ENCODE data around the gene OPN1MW2. TPM values are rescaled to one million over a fixed set of nuclear protein-coding genes. Genes with fewer than 3 reads are reported as not detected.
"Not testable (repeated sequence)": the region's sequence is repeated elsewhere in the genome, so short reads cannot be mapped to it uniquely, and the experiment has no call there.

Gene OPN1MW2
- total RNA-seq, 1 donor from 2014 or later: not detected

- DNase-seq (ENCODE audit: low spot score): not testable (repeated sequence)
These were observed 43.5 kb downstream of the OPN1MW2 start for GRCh38 chrX:154263072-154263471.

- not testable (repeated sequence) for DNase-seq (ENCODE audit: low spot score)
These were observed 49.7 kb downstream of the OPN1MW2 start for GRCh38 chrX:154269245-154269644.

Other genes starting within 250 kb of the OPN1MW2 start
- 45.3 TPM for gene HCFC1, start 247.9 kb upstream of the OPN1MW2 start, total RNA-seq
- 8.7 TPM for gene TMEM187, start 247.0 kb upstream of the OPN1MW2 start, total RNA-seq
- gene IRAK1, start 199.9 kb upstream of the OPN1MW2 start, total RNA-seq: 167 TPM
- gene MECP2, start 122.0 kb upstream of the OPN1MW2 start, total RNA-seq: 65.5 TPM
- gene OPN1LW, start 75.5 kb upstream of the OPN1MW2 start, total RNA-seq: not detected
- gene OPN1MW, start 37.2 kb upstream of the OPN1MW2 start, total RNA-seq: not detected
- gene OPN1MW3, start 37.8 kb downstream of the OPN1MW2 start, total RNA-seq: not detected
- gene TEX28, start 75.4 kb downstream of the OPN1MW2 start, total RNA-seq: not detected
- gene TKTL1, start 76.0 kb downstream of the OPN1MW2 start, total RNA-seq: 0.80 TPM
- gene FLNA, start 154.9 kb downstream of the OPN1MW2 start, total RNA-seq: 1,133 TPM
- gene EMD, start 159.5 kb downstream of the OPN1MW2 start, total RNA-seq: 57.4 TPM
- 2,424 TPM for gene RPL10, start 178.6 kb downstream of the OPN1MW2 start, total RNA-seq
- 18.9 TPM for gene DNASE1L1, start 189.5 kb downstream of the OPN1MW2 start, total RNA-seq
- 32.4 TPM for gene TAFAZZIN, start 191.8 kb downstream of the OPN1MW2 start, total RNA-seq
- 72.5 TPM for gene ATP6AP1, start 208.9 kb downstream of the OPN1MW2 start, total RNA-seq
- 82.6 TPM for gene GDI1, start 217.4 kb downstream of the OPN1MW2 start, total RNA-seq
- 88.3 TPM for gene FAM50A, start 224.4 kb downstream of the OPN1MW2 start, total RNA-seq
- 57.2 TPM for gene PLXNA3, start 238.5 kb downstream of the OPN1MW2 start, total RNA-seq

Measured in mesenteric fat pad (tissue), 1 donor.